Right atrium auricular region (tissue), 2 donors: ENCODE measurements around the gene NEGR1. TPM values are rescaled to one million over a fixed set of nuclear protein-coding genes. Genes with fewer than 3 reads are reported as not detected.
A peak's percentile ranks its signal among the peaks of the same experiment; 100 is the strongest.

Source experiments
- DNase-seq: peaks from one replicate; pipeline ENCODE4 v3.0.0-alpha.2; 2019; ENCODE audit warnings: low spot score
- H3K27ac ChIP-seq, 2 donors: fragments of 200-600 bp; sonication (generic); 1 replicate in 1 of 2; 2 replicates in 1 of 2; pipeline ENCODE4 v1.5.1; 2016 to 2019
- H3K27me3 ChIP-seq, 2 donors: fragments of 200-600 bp; sonication (generic); one replicate each; pipeline versions ENCODE4 v1.5.1 to v1.6.0; 2017 to 2019
- H3K36me3 ChIP-seq: fragments of 200-600 bp; sonication (generic); one replicate; pipeline ENCODE4 v1.5.1; 2016
- H3K4me1 ChIP-seq, 2 donors: fragments of 200-600 bp; sonication (generic); one replicate each; pipeline versions ENCODE4 v1.5.1 to v1.6.0; 2017 to 2019
- H3K4me3 ChIP-seq, 2 donors: fragments of 200-600 bp; sonication (generic); 1 replicate in 1 of 2; 2 replicates in 1 of 2; pipeline ENCODE4 v1.5.1; 2017 to 2019; ENCODE audit warnings: mild to moderate bottlenecking in 1 of 2, moderate library complexity in 1 of 2
- H3K9me3 ChIP-seq, 2 donors: fragments of 200-600 bp; sonication (generic); one replicate each; pipeline ENCODE4 v1.5.1; 2019
- CTCF ChIP-seq, 2 donors: fragments of 200-600 bp; sonication (generic); IDR thresholded peaks; one replicate each; pipeline ENCODE4 v1.5.1; 2019; ENCODE audit warnings: antibody characterized with exemption in 2 of 2
- total RNA-seq, 2 donors: library from RNA; depleted of rRNA; stranded (reverse); fragments of >200 nt; gene quantifications; one replicate each; pipeline ENCODE4 v1.1.0, GENCODE V29; 2016

The NEGR1 gene
- total RNA-seq, 2 donors from 2014 or later, result 9.3 to 9.9 TPM

- H3K27me3 ChIP-seq, result no peaks in the 10 kb centered on the region
- no peak overlapping the region for H3K27ac ChIP-seq
- no peak for TF ChIP-seq CTCF (IDR thresholded peaks at IDR 0.05)
Observed at GRCh38 chr1:72286401-72286800, 4.1 kb upstream of the NEGR1 start.

GRCh38 chr1:72285074-72285425, 2.7 kb upstream of the NEGR1 start:
- DNase-seq, result no peak

More at GRCh38 chr1:72286401-72286800, 4.1 kb upstream of the NEGR1 start:
- Histone ChIP-seq H3K9me3 (no peaks in the 10 kb centered on the region), H3K4me3 (no peak overlapping the region), H3K36me3 (no peaks in the 10 kb centered on the region), H3K4me1 (peaks cover 0 to 10% of the 10 kb centered on the region in 2 donors)
- no peak for DNase-seq

GRCh38 chr1:72284348-72285073, 2.2 kb upstream of the NEGR1 start:
- no peak for TF ChIP-seq CTCF (IDR thresholded peaks at IDR 0.05)
- Histone ChIP-seq H3K27ac (peak overlapping the region; percentile 78 to 83), H3K4me1 (peaks cover 0 to 10% of the 10 kb centered on the region in 2 donors), H3K9me3 (no peaks in the 10 kb centered on the region), H3K4me3 (peak overlapping the region; percentile 58 to 62), H3K36me3 (no peaks in the 10 kb centered on the region), H3K27me3 (no peaks in the 10 kb centered on the region)
- no peak for DNase-seq

More at GRCh38 chr1:72285074-72285425, 2.7 kb upstream of the NEGR1 start:
- H3K4me3 ChIP-seq, result peak overlapping the region; percentile 58 to 62
- peaks cover 0 to 10% of the 10 kb centered on the region in 2 donors for H3K4me1 ChIP-seq
- H3K27me3 ChIP-seq, result no peaks in the 10 kb centered on the region
- H3K36me3 ChIP-seq, result no peaks in the 10 kb centered on the region
- TF ChIP-seq CTCF (IDR thresholded peaks at IDR 0.05), result no peak
- H3K27ac ChIP-seq, result peak overlapping the region; percentile 78 to 83
- H3K9me3 ChIP-seq, result no peaks in the 10 kb centered on the region

GRCh38 chr1:72284084-72284347, 1.7 kb upstream of the NEGR1 start:
- Histone ChIP-seq H3K27ac (peak overlapping the region; percentile 78 to 83), H3K27me3 (no peaks in the 10 kb centered on the region), H3K4me1 (peaks cover 0 to 10% of the 10 kb centered on the region in 2 donors), H3K4me3 (peak overlapping the region; percentile 58 to 62), H3K9me3 (no peaks in the 10 kb centered on the region), H3K36me3 (no peaks in the 10 kb centered on the region)
- no peak for TF ChIP-seq CTCF (IDR thresholded peaks at IDR 0.05)
- DNase-seq, result no peak

DNA sequence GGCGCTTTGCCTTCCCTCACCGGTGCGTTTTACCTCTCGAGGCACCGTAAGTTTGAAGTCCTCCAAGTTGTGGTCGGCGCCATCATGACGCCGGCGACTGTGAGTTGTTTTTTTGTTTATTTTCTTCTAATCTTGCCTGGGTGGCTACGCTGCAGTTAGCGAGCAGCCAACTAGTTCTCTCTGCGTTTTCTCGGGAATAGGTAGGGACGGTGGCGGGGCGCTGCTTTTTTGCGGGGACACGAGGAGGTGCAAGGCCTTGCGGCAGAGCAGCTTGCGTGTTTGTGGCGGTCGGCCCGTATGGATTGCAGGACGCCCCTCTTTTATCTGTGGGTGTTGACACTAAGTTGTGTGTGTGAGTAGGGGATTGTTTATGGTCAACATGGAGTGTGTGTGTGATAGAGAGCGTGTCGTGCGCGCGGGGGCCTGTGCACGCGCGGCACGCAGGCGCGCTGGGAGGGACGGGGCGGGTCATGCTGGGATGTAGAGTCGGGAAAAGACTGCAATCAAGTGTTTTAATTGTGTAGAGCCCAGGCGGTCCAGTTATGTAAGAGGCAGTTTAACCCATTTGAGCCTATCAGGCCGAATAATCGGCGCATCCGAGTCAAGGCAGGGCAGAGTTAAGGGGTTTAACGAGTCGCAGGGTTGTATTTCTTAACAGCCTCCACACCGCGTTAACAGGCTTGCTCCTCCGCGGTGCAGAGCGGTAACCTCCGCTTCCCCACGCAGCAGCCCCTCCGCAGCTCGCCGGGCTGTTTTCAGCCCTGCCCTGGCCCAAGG, 1.2 kb upstream of the NEGR1 start:
- Histone ChIP-seq H3K9me3 (no peaks in the 10 kb centered on the region), H3K36me3 (no peaks in the 10 kb centered on the region), H3K27me3 (no peaks in the 10 kb centered on the region), H3K4me1 (peaks cover 0 to 10% of the 10 kb centered on the region in 2 donors), H3K27ac (peak overlapping the region; percentile 78 to 83), H3K4me3 (peak overlapping the region; percentile 58 to 62)
- DNase-seq, result peak; percentile 69
- no peak for TF ChIP-seq CTCF (IDR thresholded peaks at IDR 0.05)
